GM10248 (cell line): ENCODE measurements around the gene RNU7-1.

Source experiments
- CTCF ChIA-PET: fragments of 300-600 bp; sonication (Branson Sonifier 250); formaldehyde crosslinking; extraction: SDS; loops from one replicate; lab custom pipeline; 2021; ENCODE audit warnings: antibody characterized with exemption; lab: Yijun Ruan, JAX
- POLR2A ChIA-PET: fragments of 350-650 bp; sonication (Branson Sonifier 250); formaldehyde crosslinking; extraction: SDS; loops from one replicate; lab custom pipeline; 2020; ENCODE audit warnings: antibody characterized with exemption; lab: Yijun Ruan, JAX
- DNase-seq: peaks from one replicate; pipeline ENCODE4 v3.0.0; 2012; ENCODE audit errors: extremely low spot score
- TF ChIP-seq, protein P1 (sequence below): IDR thresholded peaks from 2 replicates; pipeline ENCODE4 v1.5.1; 2012; ENCODE audit warnings: mild to moderate bottlenecking, low read depth; ENCODE audit errors: extremely low read depth, missing control alignments, control extremely low read depth

RNU7-1 gene

DNA sequence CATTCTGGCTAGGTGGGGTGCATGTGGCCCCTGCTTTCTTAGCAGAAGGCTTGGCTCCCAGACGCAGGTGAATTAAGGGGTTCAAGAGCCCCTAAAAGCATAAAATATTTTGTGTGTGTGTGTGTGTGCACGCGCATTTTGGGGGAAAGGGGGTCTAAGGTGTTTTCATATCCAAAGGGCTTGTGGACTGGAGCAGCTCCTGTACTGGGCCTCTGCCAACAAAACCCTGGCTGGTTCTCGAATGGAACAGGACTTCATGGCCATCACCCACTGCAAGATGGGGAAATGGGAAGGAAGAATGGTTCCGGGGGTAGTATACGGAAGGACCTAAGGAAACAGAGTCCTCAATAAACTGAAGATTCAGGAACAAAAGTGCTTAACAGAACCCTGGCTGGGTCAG is 19.8 kb upstream of the RNU7-1 start:
- TF ChIP-seq, protein P1, sequence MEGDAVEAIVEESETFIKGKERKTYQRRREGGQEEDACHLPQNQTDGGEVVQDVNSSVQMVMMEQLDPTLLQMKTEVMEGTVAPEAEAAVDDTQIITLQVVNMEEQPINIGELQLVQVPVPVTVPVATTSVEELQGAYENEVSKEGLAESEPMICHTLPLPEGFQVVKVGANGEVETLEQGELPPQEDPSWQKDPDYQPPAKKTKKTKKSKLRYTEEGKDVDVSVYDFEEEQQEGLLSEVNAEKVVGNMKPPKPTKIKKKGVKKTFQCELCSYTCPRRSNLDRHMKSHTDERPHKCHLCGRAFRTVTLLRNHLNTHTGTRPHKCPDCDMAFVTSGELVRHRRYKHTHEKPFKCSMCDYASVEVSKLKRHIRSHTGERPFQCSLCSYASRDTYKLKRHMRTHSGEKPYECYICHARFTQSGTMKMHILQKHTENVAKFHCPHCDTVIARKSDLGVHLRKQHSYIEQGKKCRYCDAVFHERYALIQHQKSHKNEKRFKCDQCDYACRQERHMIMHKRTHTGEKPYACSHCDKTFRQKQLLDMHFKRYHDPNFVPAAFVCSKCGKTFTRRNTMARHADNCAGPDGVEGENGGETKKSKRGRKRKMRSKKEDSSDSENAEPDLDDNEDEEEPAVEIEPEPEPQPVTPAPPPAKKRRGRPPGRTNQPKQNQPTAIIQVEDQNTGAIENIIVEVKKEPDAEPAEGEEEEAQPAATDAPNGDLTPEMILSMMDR, result no peak
- ChIA-PET POLR2A (interaction anchor here (0.8 kb wide), 1 partner anchor 31 kb away, joined by 3 read pairs; no protein-coding TSS in a partner anchor), CTCF (interaction anchor here (0.6 to 4.4 kb wide), 23 partner anchors 10 to 221 kb away, joined by 3 to 142 read pairs (median 6); partner anchors contain the start of genes C12orf57, C1RL, CDCA3 and ENO2)
- no peak for DNase-seq

DNA sequence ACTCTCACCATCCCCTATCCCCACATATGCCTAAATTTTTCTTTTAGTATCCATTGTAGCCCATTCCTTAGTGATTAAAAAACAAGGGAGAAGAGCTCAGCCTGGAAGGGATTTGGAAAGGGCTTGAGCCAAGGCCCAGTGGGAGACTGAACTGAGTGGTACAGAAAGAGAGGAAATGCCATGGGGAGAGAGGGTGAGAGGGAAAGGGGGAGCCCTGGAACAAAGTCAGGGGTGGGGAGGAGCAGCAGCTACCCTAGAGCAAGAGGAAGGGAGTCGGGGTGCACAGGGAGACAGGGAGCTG is 18.4 kb upstream of the RNU7-1 start:
- TF ChIP-seq, protein P1, result no peak
- POLR2A ChIA-PET, result interaction anchor here (0.8 to 1.5 kb wide), 5 partner anchors 11 to 183 kb away, joined by 3 to 6 read pairs (median 4); partner anchors contain the start of genes C12orf57, RNU7-1 and TPI1
- no peak for DNase-seq
- CTCF ChIA-PET, result interaction anchor here (0.8 to 4.4 kb wide), 25 partner anchors 11 to 220 kb away, joined by 3 to 142 read pairs (median 7); partner anchors contain the start of genes C12orf57, C1RL, ENO2 and LRRC23

DNA sequence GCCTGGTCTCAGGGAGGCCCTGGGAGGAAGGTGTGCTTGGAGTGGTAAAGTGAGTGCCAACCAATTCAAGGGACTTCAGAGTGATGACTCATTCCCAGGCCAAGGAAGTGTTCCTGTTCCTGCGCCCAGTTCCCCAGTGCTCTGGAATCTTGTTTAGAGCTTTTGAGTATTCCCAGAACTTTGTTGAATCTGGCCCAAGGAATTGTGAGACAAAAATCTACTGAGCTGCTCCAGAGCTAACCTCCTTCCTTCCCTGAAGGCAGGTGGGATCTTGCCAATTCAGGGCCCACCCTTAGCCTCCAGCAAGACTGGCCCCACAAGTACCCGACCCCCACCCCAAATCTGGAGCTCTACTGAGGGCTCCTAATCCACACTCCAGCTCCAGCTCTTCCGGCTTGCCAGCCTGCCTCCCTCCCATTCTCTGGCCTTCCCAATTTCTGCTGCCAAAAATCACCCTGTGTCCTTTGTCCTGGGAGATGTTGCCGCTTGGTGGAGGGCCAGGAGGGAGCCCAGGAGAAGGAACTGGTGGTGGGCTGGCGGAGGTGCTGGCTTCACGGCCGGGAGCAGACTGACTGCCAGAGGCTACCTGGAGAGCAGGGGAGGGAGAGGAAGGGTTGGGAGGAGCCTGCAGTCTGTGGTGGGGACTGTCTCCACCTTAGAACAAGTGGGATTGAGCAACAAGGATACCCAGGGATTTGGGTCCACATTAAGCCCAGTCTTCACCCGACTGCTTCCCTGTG is 17.9 kb upstream of the RNU7-1 start:
- CTCF ChIA-PET, result interaction anchor here (0.8 to 4.4 kb wide), 23 partner anchors 12 to 188 kb away, joined by 3 to 142 read pairs (median 8); partner anchors contain the start of genes C12orf57, C1RL, ENO2 and LRRC23
- TF ChIP-seq, protein P1, result no peak
- no peak for DNase-seq
- POLR2A ChIA-PET, result interaction anchor here (0.8 to 1.5 kb wide), 5 partner anchors 10 to 183 kb away, joined by 3 to 6 read pairs (median 4); partner anchors contain the start of genes C12orf57, RNU7-1 and TPI1

DNA sequence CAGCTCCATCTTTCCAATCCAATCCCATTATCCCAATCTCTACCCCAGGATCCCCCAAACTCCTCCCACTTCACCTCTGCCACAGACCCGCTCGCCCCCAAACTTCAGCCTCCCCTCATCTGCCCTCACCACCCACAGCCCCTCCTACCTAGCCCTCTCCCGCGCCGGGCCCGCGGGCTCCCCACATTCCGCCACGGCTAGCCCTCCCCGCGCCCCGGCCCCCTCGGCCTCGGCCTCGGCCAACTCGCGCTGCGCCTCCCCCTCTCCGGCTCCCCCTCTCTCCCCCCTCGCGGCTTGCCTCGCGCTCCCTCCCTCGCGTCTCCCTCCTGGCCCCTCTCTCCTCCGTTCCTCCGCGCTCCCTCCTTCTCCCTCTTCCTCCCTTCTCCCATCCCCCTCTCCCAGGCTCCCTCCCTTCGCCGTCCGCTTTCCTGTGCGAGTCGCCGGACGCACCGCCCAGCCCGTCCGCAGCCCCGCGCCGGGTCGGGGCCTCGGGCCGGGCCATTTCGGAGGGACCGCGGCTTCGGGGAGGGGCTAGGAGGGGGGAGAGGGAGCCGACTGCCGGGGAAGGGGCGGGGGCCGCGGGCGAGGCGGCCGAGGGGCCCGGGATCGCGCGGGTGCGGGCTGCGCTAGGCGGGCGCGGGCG is 16.1 kb upstream of the RNU7-1 start, which contains the start of gene ATN1:
ATN1 (plus strand) TSS at position 581 of the 643 bp plus-strand sequence. CDS start 6,043 bp downstream, outside the sequence.
- TF ChIP-seq, protein P1, result no peak
- POLR2A ChIA-PET, result interaction anchor here (1.2 kb wide), 1 partner anchor 16 kb away, joined by 5 read pairs; the partner anchor contains the start of genes C12orf57 and RNU7-1
- CTCF ChIA-PET, result interaction anchor here (1.5 to 4.4 kb wide), 7 partner anchors 11 to 186 kb away, joined by 4 to 142 read pairs (median 17); partner anchors contain the start of genes C12orf57, RNU7-1 and SPSB2
- DNase-seq, result peak; percentile 71

DNA sequence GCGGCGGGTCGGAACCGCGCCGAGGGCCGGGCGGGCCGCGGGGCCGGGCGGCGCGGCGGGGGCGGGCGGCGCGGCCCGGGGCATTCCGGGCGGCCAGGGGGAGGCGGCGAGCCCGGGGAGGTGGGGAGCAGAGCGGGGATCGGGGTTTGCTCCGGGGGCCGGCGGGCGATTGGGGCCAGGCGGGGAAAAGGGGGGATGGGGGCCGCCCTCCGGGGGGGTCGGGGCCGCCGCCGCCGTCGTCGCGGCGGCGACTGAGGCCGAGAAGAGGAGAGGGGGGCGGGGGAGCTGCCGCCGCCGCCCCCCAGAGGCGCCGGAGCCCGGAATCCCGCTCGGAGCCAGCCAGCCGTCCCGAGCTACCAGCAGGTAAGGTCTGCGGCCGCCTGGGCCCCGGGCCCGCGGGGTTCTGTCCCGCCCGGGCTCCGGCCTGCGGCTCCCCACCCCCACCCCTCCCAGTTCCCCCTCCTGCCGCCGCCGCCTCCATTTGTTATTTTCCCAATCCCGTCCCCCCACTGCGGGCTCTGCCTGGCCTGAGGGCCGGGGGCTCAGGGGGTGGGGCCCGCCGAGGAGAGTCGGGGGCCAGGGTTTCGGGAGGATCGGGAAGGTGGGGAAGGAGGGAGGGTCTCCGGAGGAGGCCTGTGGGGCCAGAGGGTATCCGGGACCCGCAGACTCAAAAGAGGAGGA is 15.5 kb upstream of the RNU7-1 start:
- POLR2A ChIA-PET, result no interaction called here
- CTCF ChIA-PET, result interaction anchor here (1.2 to 2.2 kb wide), 3 partner anchors 10 to 37 kb away, joined by 3 to 17 read pairs (median 4); no protein-coding TSS in a partner anchor
- no peak for DNase-seq
- TF ChIP-seq, protein P1, result no peak
